Stimulated activated CD4-positive, alpha-beta T cell treated with anti-CD3 and anti-CD28 coated beads, Interleukin-12 subunit alpha, Interleukin-12 subunit beta, amount 100 ng/mL, for 48 hours (primary cell): ENCODE results near the gene FAM167B.
"Not testable (repeated sequence)": the region's sequence is repeated elsewhere in the genome, so short reads cannot be mapped to it uniquely, and the experiment has no call there.

Experiments used
- DNase-seq, 3 donors: peaks; one replicate each; pipeline ENCODE4 v3.0.0-alpha.2; 2020; ENCODE audit warnings: low read depth in 2 of 3, low spot score in 1 of 3

Gene FAM167B

GRCh38 chr1:32291708-32292538 is 44.9 kb downstream of the FAM167B start, which contains the start of gene HDAC1:
Gene HDAC1, plus strand, starts transcription at chr1:32292083. Its CDS starts 87 bp downstream, at chr1:32292170.
- DNase-seq, result peak; percentile 95 to 97 (median 97)

- not testable (repeated sequence) for DNase-seq
These were observed 51.2 kb downstream of the FAM167B start for GRCh38 chr1:32298211-32298610.
